Keratinocyte (primary cell): ENCODE measurements around the gene DNAI7. TPM values are rescaled to one million over a fixed set of nuclear protein-coding genes. Genes with fewer than 3 reads are reported as not detected.

ENCODE experiments used
- DNase-seq: peaks from one replicate; pipeline ENCODE4 v3.0.0-alpha.2; 2011; ENCODE audit warnings: low read depth, missing footprints, low spot score
- FAIRE-seq: peaks from 2 replicates; lab custom pipeline; 2011; peaks lifted over from hg19 to GRCh38; lab: Jason Lieb, UNC
- H2AFZ ChIP-seq: 2 replicates; pipeline ENCODE4 v1.6.0; 2012; ENCODE audit warnings: low read length, control low read depth, inconsistent platforms; ENCODE audit not compliant: control insufficient read depth
- H3K27ac ChIP-seq: 2 replicates; pipeline ENCODE4 v1.5.1; 2011; ENCODE audit warnings: low read length; ENCODE audit not compliant: control insufficient read depth, insufficient read depth
- H3K27me3 ChIP-seq: 3 replicates; pipeline ENCODE4 v1.6.0; 2011; ENCODE audit warnings: low read length; ENCODE audit not compliant: control insufficient read depth, insufficient read depth; ENCODE audit errors: extremely low read depth
- H3K36me3 ChIP-seq, 2 experiments: 2 replicates in 1 of 2; 3 replicates in 1 of 2; pipeline ENCODE4 v1.5.1; 2011; ENCODE audit warnings: low read length in 2 of 2, mild to moderate bottlenecking in 1 of 2; ENCODE audit not compliant: control insufficient read depth in 2 of 2, insufficient read depth in 2 of 2; ENCODE audit errors: extremely low read depth in 1 of 2
- H3K4me1 ChIP-seq: 3 replicates; pipeline ENCODE4 v1.5.1; 2011; ENCODE audit warnings: low read length; ENCODE audit not compliant: control insufficient read depth, insufficient read depth; ENCODE audit errors: extremely low read depth
- H3K4me2 ChIP-seq: 3 replicates; pipeline ENCODE4 v1.6.0; 2011; ENCODE audit warnings: low read depth, low read length; ENCODE audit not compliant: control insufficient read depth, insufficient read depth; ENCODE audit errors: extremely low read depth
- H3K4me3 ChIP-seq, 3 experiments: fragments of 200-600 bp in 1 of 3; sonication (generic) in 1 of 3; 2 replicates in 2 of 3; 3 replicates in 1 of 3; pipeline ENCODE4 v1.5.1; 2011 to 2016; ENCODE audit warnings: low read length in 3 of 3, mild to moderate bottlenecking in 3 of 3, control low read depth in 2 of 3, inconsistent platforms in 1 of 3, low read depth in 1 of 3, mixed read lengths in 1 of 3, mixed run types in 1 of 3, moderate library complexity in 1 of 3; ENCODE audit not compliant: control insufficient read depth in 2 of 3, insufficient read depth in 2 of 3; ENCODE audit errors: extremely low read depth in 1 of 3
- H3K79me2 ChIP-seq: 2 replicates; pipeline ENCODE4 v1.6.0; 2012; ENCODE audit warnings: low read length; ENCODE audit not compliant: control insufficient read depth, insufficient read depth
- H3K9ac ChIP-seq: 3 replicates; pipeline ENCODE4 v1.6.0; 2011; ENCODE audit warnings: low read length; ENCODE audit not compliant: control insufficient read depth, insufficient read depth; ENCODE audit errors: extremely low read depth
- H3K9me1 ChIP-seq: 3 replicates; pipeline ENCODE4 v1.6.0; 2011; ENCODE audit warnings: low read length; ENCODE audit not compliant: control insufficient read depth, insufficient read depth; ENCODE audit errors: extremely low read depth
- H3K9me3 ChIP-seq: 2 replicates; pipeline ENCODE4 v1.5.1; 2012; ENCODE audit warnings: low read depth, low read length; ENCODE audit not compliant: control insufficient read depth
- H4K20me1 ChIP-seq: 3 replicates; pipeline ENCODE4 v1.6.0; 2011; ENCODE audit warnings: low read length; ENCODE audit not compliant: control insufficient read depth, insufficient read depth; ENCODE audit errors: extremely low read depth
- CTCF ChIP-seq, 3 experiments: IDR thresholded peaks in 1 of 3; conservative IDR thresholded peaks in 1 of 3; optimal IDR thresholded peaks in 1 of 3; 2 replicates in 2 of 3; 3 replicates in 1 of 3; pipeline versions ENCODE3 to v1.5.1; 2011; ENCODE audit warnings: low read length in 3 of 3, mild to moderate bottlenecking in 3 of 3, moderate library complexity in 2 of 3, control low read depth in 1 of 3, inconsistent platforms in 1 of 3; ENCODE audit not compliant: insufficient read depth in 2 of 3; ENCODE audit errors: extremely low read depth in 1 of 3
- EZH2 ChIP-seq: IDR thresholded peaks from one replicate; pipeline ENCODE4 v1.6.1; 2012; ENCODE audit warnings: inconsistent platforms, mild to moderate bottlenecking, low read length, moderate library complexity
- dilution Hi-C: fragments of 300-500 bp; cut with MboI; formaldehyde crosslinking; loops from one replicate; pipeline ENCODE4 v1.7.0; 2020; ENCODE audit warnings: low sequenced_read_pairs; ENCODE audit not compliant: extremely low pct_ligation_motif_present
- polyA plus RNA-seq, 5 experiments: library from polyadenylated mRNA; depleted of rRNA in 3 of 5; stranded (reverse) in 3 of 5; stranded (forward) in 1 of 5; unstranded in 1 of 5; fragments of >200 nt; gene quantifications; 1 replicate in 1 of 5; 2 replicates in 3 of 5; 3 replicates in 1 of 5; pipeline versions ENCODE4 v1.2.1 to v1.2.3, GENCODE V29; 2011 to 2012; ENCODE audit warnings: missing spikeins in 2 of 5, low read depth in 1 of 5, low replicate concordance in 1 of 5

The DNAI7 gene
- polyA plus RNA-seq, 1 donor (not counting 4 experiments of a cell fraction or from before 2014, with no cell fraction given) = 0.10 TPM

GRCh38 chr12:25107920-25108319 is 87.0 kb downstream of the DNAI7 start:
- Histone ChIP-seq H3K4me1 (no peaks in the 10 kb centered on the region), H3K9me1 (no peaks in the 10 kb centered on the region), H3K27me3 (no peaks in the 10 kb centered on the region), H3K9ac (no peak overlapping the region), H2AFZ (no peak overlapping the region), H3K36me3 (no peaks in the 10 kb centered on the region), H3K27ac (no peak overlapping the region), H4K20me1 (no peaks in the 10 kb centered on the region), H3K4me3 (no peak overlapping the region), H3K79me2 (no peaks in the 10 kb centered on the region), H3K9me3 (no peaks in the 10 kb centered on the region), H3K4me2 (no peak overlapping the region)
- FAIRE-seq = no peak
- no peak for DNase-seq
- TF ChIP-seq CTCF (optimal IDR thresholded peaks at IDR 0.05 in 1 of 3, IDR thresholded peaks at IDR 0.05 in 1 of 3, conservative IDR thresholded peaks at IDR 0.05 in 1 of 3; ENCODE audit: extremely low read depth in 1 of 3, insufficient read depth in 2 of 3, low read length in 3 of 3) = no peak
- no peak for TF ChIP-seq EZH2
- dilution Hi-C loops = no loop called here

DNA sequence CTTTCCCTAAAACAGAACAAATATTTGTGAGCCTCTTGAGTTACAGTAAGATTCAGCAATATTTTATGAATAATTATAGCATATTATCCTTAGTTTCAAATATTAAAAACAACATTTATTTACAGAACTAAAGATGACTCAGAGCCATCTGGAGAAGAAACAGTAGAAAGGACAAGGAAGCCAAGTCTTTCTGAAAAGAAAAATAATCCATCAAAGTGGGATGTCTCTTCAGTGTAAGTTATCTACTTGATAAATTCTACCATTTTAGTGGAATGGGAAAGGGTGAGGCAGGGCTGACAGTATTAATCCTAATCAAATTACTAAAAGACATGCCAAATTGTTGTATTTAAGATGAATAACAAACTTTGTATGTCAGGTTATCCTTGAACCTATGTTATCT is 88.1 kb downstream of the DNAI7 start:
- Histone ChIP-seq H3K9me3 (no peaks in the 10 kb centered on the region), H3K4me3 (no peak overlapping the region), H3K4me2 (no peak overlapping the region), H2AFZ (no peak overlapping the region), H3K9ac (no peak overlapping the region), H3K79me2 (no peaks in the 10 kb centered on the region), H3K36me3 (no peaks in the 10 kb centered on the region), H3K27ac (no peak overlapping the region), H3K27me3 (no peaks in the 10 kb centered on the region), H4K20me1 (no peaks in the 10 kb centered on the region), H3K9me1 (no peaks in the 10 kb centered on the region), H3K4me1 (no peaks in the 10 kb centered on the region)
- no peak for DNase-seq
- dilution Hi-C loops = no loop called here
- no peak for FAIRE-seq
- no peak for TF ChIP-seq EZH2
- TF ChIP-seq CTCF (optimal IDR thresholded peaks at IDR 0.05 in 1 of 3, IDR thresholded peaks at IDR 0.05 in 1 of 3, conservative IDR thresholded peaks at IDR 0.05 in 1 of 3; ENCODE audit: extremely low read depth in 1 of 3, insufficient read depth in 2 of 3, low read length in 3 of 3) = no peak
